Stimulated activated CD4-positive, alpha-beta T cell treated with anti-CD3 and anti-CD28 coated beads, TNF-alpha, amount 100 ng/mL, for 4 hours (primary cell): ENCODE results near the gene LRRC8C.
A peak's percentile ranks its signal among the peaks of the same experiment; 100 is the strongest.
"Not testable (repeated sequence)": the region's sequence is repeated elsewhere in the genome, so short reads cannot be mapped to it uniquely, and the experiment has no call there.

Source experiments
- DNase-seq, 3 experiments: peaks; one replicate each; pipeline ENCODE4 v3.0.0-alpha.2; 2020; ENCODE audit warnings: low read depth in 3 of 3

The LRRC8C gene

DNA sequence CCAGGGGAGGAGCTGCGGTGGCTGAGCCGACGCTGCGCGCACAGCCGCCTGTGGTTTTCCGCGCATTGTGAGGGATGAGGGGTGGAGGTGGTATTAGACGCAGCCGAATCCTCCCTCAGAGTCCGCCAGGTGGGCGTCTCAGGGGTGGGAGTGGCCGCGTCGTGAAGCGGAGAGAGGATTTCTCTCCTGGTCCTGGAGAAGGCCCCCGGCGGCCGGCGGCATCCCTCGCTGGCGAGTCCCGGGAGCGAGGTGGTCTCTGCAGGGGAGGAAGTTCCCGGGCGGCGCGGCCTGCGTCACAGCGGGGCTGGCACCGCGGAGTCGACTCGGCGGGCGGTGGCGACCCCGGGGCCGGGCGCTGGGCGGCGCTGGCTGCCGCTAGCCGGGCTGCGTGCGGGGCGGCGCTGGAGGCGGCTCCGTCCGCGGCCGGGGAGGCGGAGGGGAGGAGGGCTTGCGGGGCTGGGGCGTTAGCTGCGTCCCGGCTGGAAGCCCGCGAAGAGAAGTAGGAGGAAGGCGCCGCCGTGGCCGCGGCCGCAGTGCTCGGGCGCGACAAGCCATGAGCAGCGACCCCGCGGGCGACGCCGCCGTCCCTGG is at the start of gene LRRC8C:
Gene LRRC8C (plus strand): TSS at position 464 of the 591 bp plus-strand sequence. CDS start 53,354 bp downstream, outside the sequence.
- peak; percentile 77 to 84 (median 79) for DNase-seq

GRCh38 chr1:89584211-89584610 is 48.7 kb upstream of the LRRC8C start:
- DNase-seq, result no peak

GRCh38 chr1:89584781-89585180 is 48.1 kb upstream of the LRRC8C start:
- DNase-seq, result no peak

DNA sequence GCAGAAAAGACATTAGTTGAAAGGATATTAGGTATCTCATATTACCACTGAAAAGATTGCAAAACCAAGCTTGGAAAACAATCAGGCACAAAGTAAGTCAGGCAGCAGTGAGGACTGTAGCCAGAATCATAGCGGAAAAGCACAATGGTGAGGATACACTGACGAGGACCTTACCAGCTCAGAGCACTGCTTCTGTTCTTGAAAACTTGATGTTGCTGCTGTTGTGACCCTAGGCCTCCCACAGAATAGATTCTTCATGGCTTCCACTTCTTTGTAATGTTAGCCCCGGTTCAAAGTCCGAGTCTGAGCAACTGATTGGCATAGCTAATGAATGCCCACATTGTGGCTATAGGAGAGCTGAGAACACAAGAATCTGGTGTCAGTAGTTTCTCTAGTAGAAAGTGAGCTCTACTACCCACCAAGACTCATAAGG is 45.2 kb upstream of the LRRC8C start:
- DNase-seq, result no peak

DNA sequence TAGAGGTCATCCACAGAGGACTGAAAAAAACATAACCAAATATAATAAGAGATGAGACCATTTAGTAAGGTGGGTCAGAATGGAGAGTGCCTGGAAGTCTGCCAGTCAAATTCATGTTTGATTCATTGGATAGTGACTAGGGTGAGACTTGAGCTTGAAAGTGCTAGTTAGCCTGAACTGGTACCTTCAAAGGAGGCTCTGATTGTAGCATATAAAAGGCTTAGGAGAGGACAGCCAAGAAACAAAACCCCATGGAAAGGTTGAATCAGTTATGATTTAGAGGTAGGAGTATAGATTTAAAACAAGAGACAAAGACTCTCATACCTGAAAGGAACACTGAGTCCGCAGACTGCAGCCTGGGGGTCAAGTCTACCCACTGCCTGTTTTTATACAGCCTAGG is 44.4 kb upstream of the LRRC8C start:
- DNase-seq, result no peak

GRCh38 chr1:89589515-89589914 is 43.4 kb upstream of the LRRC8C start:
- no peak for DNase-seq

- no peak for DNase-seq
These were observed 42.4 kb upstream of the LRRC8C start for GRCh38 chr1:89590341-89591080.

DNA sequence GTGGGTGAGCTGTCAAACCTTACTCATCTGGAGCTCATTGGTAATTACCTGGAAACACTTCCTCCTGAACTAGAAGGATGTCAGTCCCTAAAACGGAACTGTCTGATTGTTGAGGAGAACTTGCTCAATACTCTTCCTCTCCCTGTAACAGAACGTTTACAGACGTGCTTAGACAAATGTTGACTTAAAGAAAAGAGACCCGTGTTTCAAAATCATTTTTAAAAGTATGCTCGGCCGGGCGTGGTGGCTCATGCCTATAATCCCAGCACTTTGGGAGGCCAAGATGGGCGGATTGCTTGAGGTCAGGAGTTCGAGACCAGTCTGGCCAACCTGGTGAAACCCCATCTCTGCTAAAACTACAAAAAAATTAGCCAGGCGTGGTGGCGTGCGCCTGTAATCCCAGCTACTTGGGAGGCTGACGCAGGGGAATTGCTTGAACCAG is 40.0 kb upstream of the LRRC8C start:
- not testable (repeated sequence) for DNase-seq

GRCh38 chr1:89594096-89594740 is 38.7 kb upstream of the LRRC8C start:
- no peak for DNase-seq

DNA sequence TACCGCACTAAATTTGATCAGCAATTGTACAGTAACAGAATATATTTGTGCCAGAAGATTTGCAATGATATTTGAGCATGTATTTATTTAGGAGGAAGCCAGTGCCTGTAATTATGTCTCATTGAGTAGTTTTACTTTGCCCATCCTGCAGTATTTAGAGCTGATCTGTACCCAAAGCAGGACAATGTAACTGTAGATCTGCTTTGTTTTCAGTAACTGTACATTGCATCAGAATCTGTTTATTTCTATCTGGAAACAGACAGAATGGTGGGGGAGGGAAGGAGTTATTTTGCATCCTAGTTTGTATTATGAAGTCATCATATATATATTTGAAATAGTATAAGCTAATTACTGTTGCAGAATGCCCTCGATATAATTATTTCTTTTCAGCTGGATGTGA is 36.2 kb upstream of the LRRC8C start:
- no peak for DNase-seq

- no peak for DNase-seq
These were observed 34.2 kb upstream of the LRRC8C start for GRCh38 chr1:89598450-89599331.

DNA sequence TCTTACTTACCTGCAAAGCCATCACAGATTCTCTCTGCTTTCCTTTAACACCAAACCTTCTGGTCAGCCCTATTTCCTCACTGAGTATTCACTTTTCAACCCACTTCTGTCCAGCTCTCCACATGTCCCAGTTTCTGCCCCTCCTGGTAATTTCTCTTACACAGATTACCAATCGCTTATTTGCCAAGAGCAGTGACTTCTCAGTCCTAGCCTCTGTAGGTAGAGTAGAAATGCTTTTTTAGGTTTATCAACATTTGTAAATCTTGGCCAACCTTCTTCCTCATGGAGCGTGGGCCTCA is 33.6 kb upstream of the LRRC8C start:
- DNase-seq, result no peak

DNA sequence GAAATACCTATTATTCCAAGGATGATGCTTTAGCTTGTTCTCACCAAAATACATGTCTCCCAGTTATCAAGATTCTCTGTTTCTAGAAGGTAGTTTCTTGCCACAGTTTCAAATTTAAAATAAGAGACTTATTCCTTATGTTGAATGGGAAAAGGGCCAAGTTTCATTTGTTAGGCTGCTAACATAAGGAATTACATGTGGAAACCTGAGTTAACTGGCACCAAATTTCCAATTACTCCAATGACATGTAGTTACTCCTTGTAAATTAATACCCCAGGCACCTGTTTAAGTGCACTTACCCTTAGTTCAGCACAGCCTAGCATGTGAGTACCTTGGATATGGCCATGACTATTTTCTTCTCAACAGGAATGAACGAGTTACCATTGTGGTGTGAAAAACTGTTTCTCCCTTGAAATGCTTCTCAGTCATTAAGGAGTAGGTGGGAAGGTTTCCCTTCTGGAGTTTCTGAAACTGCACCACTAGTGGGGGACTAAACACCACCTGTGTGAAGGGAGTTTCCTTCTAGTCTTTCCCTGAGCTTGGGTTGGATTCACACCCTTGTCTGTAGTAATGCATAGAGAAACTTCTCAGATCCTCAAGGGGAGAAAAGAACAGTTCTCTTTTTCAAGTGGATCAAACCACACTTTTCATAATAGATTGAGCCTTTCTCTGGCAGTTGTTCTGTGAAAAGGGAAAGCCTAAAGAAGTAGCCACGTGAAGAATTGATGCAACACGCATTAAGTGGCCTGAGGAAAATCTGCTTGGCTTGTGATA is 32.3 kb upstream of the LRRC8C start:
- DNase-seq, result no peak

DNA sequence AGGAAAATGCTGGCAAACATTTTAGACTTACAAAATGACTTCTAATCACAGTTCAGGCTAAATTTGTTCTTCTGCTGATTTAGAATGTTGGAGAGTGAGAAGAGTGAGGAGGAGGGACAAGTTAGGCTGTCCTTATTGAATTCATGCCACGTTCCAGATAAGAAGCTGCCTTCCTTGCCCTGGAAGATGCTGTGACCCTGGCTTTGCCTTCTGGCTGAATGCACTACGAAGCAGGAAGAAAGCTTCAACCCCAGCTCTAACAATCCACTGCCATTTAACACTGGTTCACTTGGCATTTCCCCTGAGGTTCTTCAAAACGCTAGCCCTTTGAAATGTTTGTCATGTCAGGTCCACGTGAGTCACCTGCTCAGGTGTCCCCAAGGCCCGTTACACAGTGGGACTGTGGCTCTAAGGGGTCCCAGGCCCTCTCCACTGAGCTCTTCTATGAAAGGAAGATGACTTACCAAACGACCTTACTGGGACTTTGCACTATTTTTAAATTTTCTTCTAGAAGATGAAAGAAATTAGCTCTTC is 30.0 kb upstream of the LRRC8C start:
- peak in 1 of 3 experiments; percentile 24 for DNase-seq

GRCh38 chr1:89603651-89604413 is 29.1 kb upstream of the LRRC8C start:
- peak in 1 of 3 experiments; percentile 37 for DNase-seq

- DNase-seq, result no peak
These were observed 28.5 kb upstream of the LRRC8C start for GRCh38 chr1:89604414-89604735.

- no peak for DNase-seq
These were observed 27.2 kb upstream of the LRRC8C start for GRCh38 chr1:89605692-89606091.

DNA sequence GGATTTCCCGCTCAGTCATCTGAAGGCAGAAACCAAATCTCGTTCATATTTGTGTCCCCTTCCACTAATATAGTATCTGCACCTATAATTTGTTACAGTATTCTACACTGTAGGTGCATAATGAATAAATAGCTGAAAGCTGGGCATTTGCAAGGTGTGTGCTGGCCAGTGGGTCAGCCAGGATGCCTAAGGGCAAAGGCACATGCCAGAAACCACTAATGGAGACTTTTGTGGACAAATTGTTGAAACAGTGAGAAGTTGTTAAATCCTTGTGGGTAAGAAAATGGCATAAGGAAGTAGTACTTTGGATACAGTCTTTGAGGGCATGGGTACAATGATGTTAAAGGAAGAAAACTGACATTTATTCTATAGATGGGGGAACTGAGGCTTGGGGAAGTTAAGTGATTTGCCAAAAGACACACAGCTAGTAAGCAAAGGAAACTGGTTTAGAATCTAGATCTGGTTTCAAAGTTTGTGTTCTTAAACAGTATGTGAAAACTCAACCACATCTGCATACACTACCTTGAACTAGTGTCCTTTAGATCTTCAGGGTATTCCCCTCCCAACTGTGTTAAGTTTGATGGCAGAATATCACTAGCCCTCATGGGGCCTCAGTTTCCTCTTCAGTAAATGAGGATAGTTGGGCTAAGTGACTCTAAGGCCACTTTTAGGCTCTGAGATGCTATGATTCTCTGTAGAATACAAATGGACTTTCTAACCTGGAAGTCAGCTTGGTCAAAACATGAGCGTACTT is 26.5 kb upstream of the LRRC8C start:
- no peak for DNase-seq

- no peak for DNase-seq
These were observed 25.8 kb upstream of the LRRC8C start for GRCh38 chr1:89607156-89607555.
